Fibroblast of skin of scalp (primary cell): Measurements from ENCODE around the gene MARCHF10.
A peak's percentile ranks its signal among the peaks of the same experiment; 100 is the strongest.

ENCODE experiments used
- DNase-seq: peaks from one replicate; pipeline ENCODE4 v3.0.0-alpha.2; 2013

MARCHF10 gene

GRCh38 chr17:62750631-62751051 is 57.5 kb downstream of the MARCHF10 start:
- peak; percentile 33 for DNase-seq

GRCh38 chr17:62749926-62750325 is 58.2 kb downstream of the MARCHF10 start:
- DNase-seq = no peak

GRCh38 chr17:62746941-62747340 is 61.2 kb downstream of the MARCHF10 start:
- no peak for DNase-seq

GRCh38 chr17:62745806-62746205 is 62.3 kb downstream of the MARCHF10 start:
- no peak for DNase-seq

GRCh38 chr17:62744259-62744658 is 63.9 kb downstream of the MARCHF10 start:
- DNase-seq = no peak

GRCh38 chr17:62741290-62741689 is 66.8 kb downstream of the MARCHF10 start:
- DNase-seq = no peak

GRCh38 chr17:62739645-62740388 is 68.3 kb downstream of the MARCHF10 start:
- DNase-seq = peak; percentile 78

GRCh38 chr17:62738281-62738680 is 69.8 kb downstream of the MARCHF10 start:
- DNase-seq = no peak

GRCh38 chr17:62737513-62737912 is 70.6 kb downstream of the MARCHF10 start:
- DNase-seq = no peak

GRCh38 chr17:62735044-62735651 is 73.0 kb downstream of the MARCHF10 start:
- no peak for DNase-seq

GRCh38 chr17:62732125-62732524 is 76.0 kb downstream of the MARCHF10 start:
- DNase-seq = no peak

GRCh38 chr17:62727916-62728672 is 80.0 kb downstream of the MARCHF10 start:
- no peak for DNase-seq

- peak; percentile 13 for DNase-seq
These were observed 82.3 kb downstream of the MARCHF10 start for GRCh38 chr17:62725791-62726249.

- no peak for DNase-seq
These were observed 83.5 kb downstream of the MARCHF10 start for GRCh38 chr17:62724398-62725146.

GRCh38 chr17:62723842-62724241 is 84.3 kb downstream of the MARCHF10 start:
- peak; percentile 10 for DNase-seq

- no peak for DNase-seq
These were observed 85.5 kb downstream of the MARCHF10 start for GRCh38 chr17:62722625-62723024.

- no peak for DNase-seq
These were observed 87.8 kb downstream of the MARCHF10 start for GRCh38 chr17:62720126-62720850.

- no peak for DNase-seq
These were observed 88.5 kb downstream of the MARCHF10 start for GRCh38 chr17:62719586-62719985.

- peak; percentile 19 for DNase-seq
These were observed 89.7 kb downstream of the MARCHF10 start for GRCh38 chr17:62718429-62718828.

GRCh38 chr17:62717889-62718288 is 90.2 kb downstream of the MARCHF10 start:
- no peak for DNase-seq

- no peak for DNase-seq
These were observed 90.6 kb downstream of the MARCHF10 start for GRCh38 chr17:62717589-62717855.
